GM19025 (cell line): ENCODE measurements around the gene SHROOM3.

ENCODE experiments used
- ATAC-seq: cut with Tn5 transposase; IDR thresholded peaks from one replicate; pipeline ENCODE4 v1.9.1; 2021; ENCODE audit warnings: mild to moderate bottlenecking, low read depth, moderate library complexity; ENCODE audit not compliant: unreplicated experiment

The SHROOM3 gene

GRCh38 chr4:76562836-76563453 lies 127.9 kb downstream of the SHROOM3 start:
- no peak for ATAC-seq

GRCh38 chr4:76563454-76564122 lies 128.6 kb downstream of the SHROOM3 start:
- no peak for ATAC-seq

GRCh38 chr4:76564123-76564915 lies 129.3 kb downstream of the SHROOM3 start:
- no peak for ATAC-seq

GRCh38 chr4:76568262-76568661 lies 133.2 kb downstream of the SHROOM3 start:
- no peak for ATAC-seq

- no peak for ATAC-seq
Observed at GRCh38 chr4:76569225-76569624, 134.2 kb downstream of the SHROOM3 start.

- no peak for ATAC-seq
Observed at GRCh38 chr4:76569706-76570105, 134.7 kb downstream of the SHROOM3 start.

GRCh38 chr4:76570141-76570973 lies 135.3 kb downstream of the SHROOM3 start:
- ATAC-seq, result no peak

- no peak for ATAC-seq
Observed at GRCh38 chr4:76571274-76571673, 136.2 kb downstream of the SHROOM3 start.

GRCh38 chr4:76572224-76572623 lies 137.2 kb downstream of the SHROOM3 start:
- no peak for ATAC-seq

- ATAC-seq, result no peak
Observed at GRCh38 chr4:76576824-76577223, 141.8 kb downstream of the SHROOM3 start.

GRCh38 chr4:76578002-76578560 lies 143.1 kb downstream of the SHROOM3 start:
- no peak for ATAC-seq

- ATAC-seq, result no peak
Observed at GRCh38 chr4:76579596-76580375, 144.8 kb downstream of the SHROOM3 start.

GRCh38 chr4:76581077-76581962 lies 146.3 kb downstream of the SHROOM3 start:
- no peak for ATAC-seq

- ATAC-seq, result no peak
Observed at GRCh38 chr4:76582074-76582816, 147.2 kb downstream of the SHROOM3 start.

GRCh38 chr4:76582817-76583087 lies 147.7 kb downstream of the SHROOM3 start:
- ATAC-seq, result no peak

GRCh38 chr4:76584241-76585152 lies 149.5 kb downstream of the SHROOM3 start:
- ATAC-seq, result no peak

- ATAC-seq, result no peak
Observed at GRCh38 chr4:76585272-76585671, 150.2 kb downstream of the SHROOM3 start.
